GM12878 (cell line): ENCODE results near the gene AEN. TPM values are rescaled to one million over a fixed set of nuclear protein-coding genes. Genes with fewer than 3 reads are reported as not detected.

Experiments used
- ATAC-seq: fragments of 200-7000 bp; cut with Tn5 transposase; 3 replicates; pipeline ENCODE4 v1.9.1; 2020; ENCODE audit warnings: mild to moderate bottlenecking, moderate library complexity
- BruUV-seq: library from RNA; stranded (reverse); fragments of 400-500 nt; replicated peaks from 2 replicates; lab custom pipeline; 2021; lab: Mats Ljungman, UMichigan
- CTCF ChIA-PET: fragments of 300-600 bp; sonication (Branson Sonifier 250); formaldehyde crosslinking; extraction: SDS; loops from one replicate; lab custom pipeline; 2021; ENCODE audit warnings: inconsistent platforms; lab: Yijun Ruan, JAX
- POLR2A ChIA-PET: fragments of 350-600 bp; formaldehyde crosslinking; extraction: SDS; loops from one replicate; lab custom pipeline; 2021; ENCODE audit warnings: inconsistent platforms; lab: Charles Lee
- RAD21 ChIA-PET: fragments of 300-600 bp; sonication (Branson Sonifier 250); formaldehyde crosslinking; loops from one replicate; lab custom pipeline; 2023; ENCODE audit warnings: antibody characterized with exemption; ENCODE audit not compliant: unreplicated experiment; lab: Charles Lee
- SMC1A ChIA-PET: fragments of 300-600 bp; sonication (Branson Sonifier 250); formaldehyde crosslinking; loops from one replicate; lab custom pipeline; 2023; ENCODE audit not compliant: unreplicated experiment, uncharacterized antibody; lab: Charles Lee
- DNase-seq: peaks from one replicate; pipeline ENCODE4 v3.0.0-alpha.2; 2011; ENCODE audit warnings: low read depth, low spot score
- FAIRE-seq: peaks from 3 replicates; lab custom pipeline; 2011; peaks lifted over from hg19 to GRCh38; lab: Jason Lieb, UNC
- H2AFZ ChIP-seq: 2 replicates; pipeline ENCODE4 v1.6.0; 2011; ENCODE audit warnings: low read depth, low read length, control low read depth; ENCODE audit not compliant: control insufficient read depth
- H3K27ac ChIP-seq: 2 replicates; pipeline ENCODE4 v1.5.1; 2011; ENCODE audit warnings: control low read depth; ENCODE audit not compliant: control insufficient read depth, insufficient read depth
- H3K27me3 ChIP-seq, 2 experiments: replicated peaks in 1 of 2; 2 replicates each; pipeline versions ENCODE4 v1.6.0 to v1.6.1; 2011; ENCODE audit warnings: low read length in 1 of 2; ENCODE audit not compliant: control insufficient read depth in 2 of 2, insufficient read depth in 2 of 2
- H3K36me3 ChIP-seq, 2 experiments: 2 replicates each; pipeline ENCODE4 v1.5.1; 2011; ENCODE audit warnings: low read length in 1 of 2; ENCODE audit not compliant: control insufficient read depth in 2 of 2, insufficient read depth in 2 of 2
- H3K4me1 ChIP-seq: 2 replicates; pipeline ENCODE4 v1.6.1; 2011; ENCODE audit warnings: mild to moderate bottlenecking, low read length, moderate library complexity, mixed read lengths; ENCODE audit not compliant: control insufficient read depth, insufficient read depth
- H3K4me2 ChIP-seq: 2 replicates; pipeline ENCODE4 v1.6.0; 2011; ENCODE audit warnings: control low read depth; ENCODE audit not compliant: control insufficient read depth, insufficient read depth
- H3K4me3 ChIP-seq: fragments of 200-600 bp; sonication (generic); 2 replicates; pipeline ENCODE4 v1.5.1; 2016
- H3K79me2 ChIP-seq: 2 replicates; pipeline ENCODE4 v1.6.0; 2011; ENCODE audit warnings: low read length; ENCODE audit not compliant: control insufficient read depth, insufficient read depth
- H3K9ac ChIP-seq: 2 replicates; pipeline ENCODE4 v1.8.0; 2011; ENCODE audit warnings: low read length, control low read depth, mixed read lengths; ENCODE audit not compliant: control insufficient read depth, insufficient read depth
- H3K9me3 ChIP-seq: replicated peaks from 3 replicates; pipeline ENCODE4 v1.5.1; 2011; ENCODE audit warnings: mild to moderate bottlenecking, low read length; ENCODE audit not compliant: control insufficient read depth, insufficient read depth
- H4K20me1 ChIP-seq: 2 replicates; pipeline ENCODE4 v1.6.0; 2011; ENCODE audit not compliant: control insufficient read depth, insufficient read depth
- CBX3 ChIP-seq: fragments of 200-600 bp; sonication (generic); IDR thresholded peaks from 2 replicates; pipeline ENCODE4 v1.6.1; 2016; ENCODE audit warnings: low read depth, borderline replicate concordance
- CREB1 ChIP-seq: IDR thresholded peaks from 2 replicates; pipeline ENCODE4 v1.6.1; 2012; ENCODE audit warnings: low read depth, mild to moderate bottlenecking, inconsistent platforms
- ESRRA ChIP-seq: IDR thresholded peaks from 2 replicates; pipeline ENCODE4 v1.6.1; 2012; ENCODE audit warnings: mild to moderate bottlenecking, low read length, improper control_type of control experiment
- FOXM1 ChIP-seq: IDR thresholded peaks from 2 replicates; pipeline ENCODE4 v1.6.1; 2012; ENCODE audit warnings: low read depth, mild to moderate bottlenecking, inconsistent platforms, low read length, moderate library complexity
- JUNB ChIP-seq: IDR thresholded peaks from 2 replicates; pipeline ENCODE4 v1.6.1; 2016; ENCODE audit warnings: antibody characterized with exemption, mild to moderate bottlenecking
- RB1 ChIP-seq: fragments of 450-650 bp; formaldehyde crosslinking; IDR thresholded peaks from 2 replicates; pipeline ENCODE4 v1.6.1; 2017; ENCODE audit warnings: mild to moderate bottlenecking, borderline replicate concordance
- RUNX3 ChIP-seq: IDR thresholded peaks from 2 replicates; pipeline ENCODE4 v1.6.1; 2012; ENCODE audit warnings: low read length, inconsistent platforms
- TARDBP ChIP-seq: IDR thresholded peaks from 2 replicates; pipeline ENCODE4 v1.6.1; 2016; ENCODE audit warnings: borderline replicate concordance
- TCF3 ChIP-seq: IDR thresholded peaks from 2 replicates; pipeline ENCODE4 v1.6.1; 2012; ENCODE audit warnings: low read depth, mild to moderate bottlenecking, low read length, borderline replicate concordance; ENCODE audit not compliant: insufficient read depth
- WRNIP1 ChIP-seq: IDR thresholded peaks from 2 replicates; pipeline ENCODE4 v1.6.1; 2011; ENCODE audit warnings: low read depth, low read length, improper control_type of control experiment, borderline replicate concordance
- WGBS: methylation state at CpG from one replicate; pipeline ENCODE4 v1.1.6; 2016; ENCODE audit warnings: low lambda C conversion rate; ENCODE audit not compliant: insufficient replicate concordance, insufficient coverage; ENCODE audit errors: missing lambda C conversion rate; 5-methylcytosine and 5-hydroxymethylcytosine counted together
- in situ Hi-C: fragments of 300-500 bp; cut with MboI; formaldehyde crosslinking; loops from 9 replicates; pipeline ENCODE4 v1.14.3; 2018; ENCODE audit warnings: mixed read lengths
- intact Hi-C: fragments of 100-400 bp; cut with micrococcal nuclease; formaldehyde crosslinking; loops from one replicate; pipeline ENCODE4 v1.14.2; 2022; ENCODE audit not compliant: unreplicated experiment
- polyA plus RNA-seq, 11 experiments: library from polyadenylated mRNA; depleted of rRNA in 4 of 11; unstranded in 6 of 11; stranded (reverse) in 5 of 11; fragments of >200 nt; fragmentation: Nextera tagmentation in 4 of 11; fragmentation: Illumina TruSeq in 1 of 11; extraction: Ambion mirVana in 4 of 11; extraction: Trizol in 1 of 11; gene quantifications; 1 replicate in 1 of 11; 2 replicates in 10 of 11; pipeline versions ENCODE4 v1.2.1 to v1.2.3, GENCODE V29; 2011 to 2016; ENCODE audit warnings: inconsistent platforms in 2 of 11, missing spikeins in 2 of 11, low read depth in 1 of 11
- total RNA-seq, 4 experiments: library from RNA; depleted of rRNA in 3 of 4; stranded (reverse); fragments of >200 nt in 3 of 4; fragmentation: Illumina TruSeq in 1 of 4; extraction: Trizol in 1 of 4; gene quantifications; 2 replicates each; pipeline versions ENCODE4 v1.2.1 to v1.2.3, GENCODE V29; 2013 to 2021
- TF ChIP-seq, protein P1 (sequence below): IDR thresholded peaks from 2 replicates; pipeline ENCODE4 v1.6.1; 2012; ENCODE audit warnings: low read length, inconsistent platforms
- TF ChIP-seq, protein P2 (sequence below): fragments of 450-650 bp; IDR thresholded peaks from 2 replicates; pipeline ENCODE4 v1.6.1; 2016; ENCODE audit warnings: mild to moderate bottlenecking, moderate library complexity, borderline replicate concordance

The AEN gene
- total and polyA plus RNA-seq, 10 of the 15 experiments (the other 5 are each of a cell fraction or from before 2014, with no cell fraction given): 11.7 to 81.2 (median 53.7) TPM

DNA sequence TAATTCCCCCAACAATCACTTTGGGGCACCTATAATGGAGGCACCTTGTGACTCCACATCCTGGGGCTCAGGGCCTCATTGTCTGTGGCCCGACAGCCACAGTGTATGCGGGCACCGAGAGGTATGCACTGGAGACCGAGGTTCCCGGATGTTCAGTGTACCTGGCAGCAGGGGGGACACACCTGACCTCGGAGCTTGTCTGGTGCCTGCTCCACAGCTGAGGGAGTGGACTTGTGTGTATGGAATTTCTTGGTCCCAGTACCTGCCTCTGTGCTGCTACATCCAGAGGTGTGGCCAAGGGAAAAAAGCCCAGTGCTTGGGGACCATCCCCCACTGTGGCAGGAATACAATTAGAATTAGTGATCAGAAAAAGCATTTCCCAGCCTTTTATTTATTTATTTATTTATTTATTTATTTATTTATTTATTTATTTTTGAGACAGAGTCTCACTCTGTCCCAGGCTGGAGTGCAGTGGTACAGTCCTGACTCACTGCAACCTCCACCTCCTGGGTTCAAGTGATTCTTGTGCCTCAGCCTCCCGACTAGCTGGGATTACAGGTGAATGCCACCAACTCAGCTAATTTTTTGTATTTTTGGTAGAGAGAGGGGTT lies 8.8 kb upstream of the AEN start:
- H4K20me1 ChIP-seq: no peaks in the 10 kb centered on the region
- no peak overlapping the region for H3K27ac ChIP-seq
- intact Hi-C loops (no loop called here), in situ Hi-C loops (no loop called here)
- no peaks in the 10 kb centered on the region for H3K36me3 ChIP-seq
- peaks cover 27% of the 10 kb centered on the region for H3K4me1 ChIP-seq
- TF ChIP-seq RB1 (no peak), CREB1 (no peak), FOXM1 (no peak), CBX3 (no peak), ESRRA (no peak), TARDBP (no peak), RUNX3 (no peak), WRNIP1 (no peak), JUNB (no peak), TCF3 (no peak)
- TF ChIP-seq, protein P1, sequence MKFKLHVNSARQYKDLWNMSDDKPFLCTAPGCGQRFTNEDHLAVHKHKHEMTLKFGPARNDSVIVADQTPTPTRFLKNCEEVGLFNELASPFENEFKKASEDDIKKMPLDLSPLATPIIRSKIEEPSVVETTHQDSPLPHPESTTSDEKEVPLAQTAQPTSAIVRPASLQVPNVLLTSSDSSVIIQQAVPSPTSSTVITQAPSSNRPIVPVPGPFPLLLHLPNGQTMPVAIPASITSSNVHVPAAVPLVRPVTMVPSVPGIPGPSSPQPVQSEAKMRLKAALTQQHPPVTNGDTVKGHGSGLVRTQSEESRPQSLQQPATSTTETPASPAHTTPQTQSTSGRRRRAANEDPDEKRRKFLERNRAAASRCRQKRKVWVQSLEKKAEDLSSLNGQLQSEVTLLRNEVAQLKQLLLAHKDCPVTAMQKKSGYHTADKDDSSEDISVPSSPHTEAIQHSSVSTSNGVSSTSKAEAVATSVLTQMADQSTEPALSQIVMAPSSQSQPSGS: no peak
- TF ChIP-seq, protein P2, sequence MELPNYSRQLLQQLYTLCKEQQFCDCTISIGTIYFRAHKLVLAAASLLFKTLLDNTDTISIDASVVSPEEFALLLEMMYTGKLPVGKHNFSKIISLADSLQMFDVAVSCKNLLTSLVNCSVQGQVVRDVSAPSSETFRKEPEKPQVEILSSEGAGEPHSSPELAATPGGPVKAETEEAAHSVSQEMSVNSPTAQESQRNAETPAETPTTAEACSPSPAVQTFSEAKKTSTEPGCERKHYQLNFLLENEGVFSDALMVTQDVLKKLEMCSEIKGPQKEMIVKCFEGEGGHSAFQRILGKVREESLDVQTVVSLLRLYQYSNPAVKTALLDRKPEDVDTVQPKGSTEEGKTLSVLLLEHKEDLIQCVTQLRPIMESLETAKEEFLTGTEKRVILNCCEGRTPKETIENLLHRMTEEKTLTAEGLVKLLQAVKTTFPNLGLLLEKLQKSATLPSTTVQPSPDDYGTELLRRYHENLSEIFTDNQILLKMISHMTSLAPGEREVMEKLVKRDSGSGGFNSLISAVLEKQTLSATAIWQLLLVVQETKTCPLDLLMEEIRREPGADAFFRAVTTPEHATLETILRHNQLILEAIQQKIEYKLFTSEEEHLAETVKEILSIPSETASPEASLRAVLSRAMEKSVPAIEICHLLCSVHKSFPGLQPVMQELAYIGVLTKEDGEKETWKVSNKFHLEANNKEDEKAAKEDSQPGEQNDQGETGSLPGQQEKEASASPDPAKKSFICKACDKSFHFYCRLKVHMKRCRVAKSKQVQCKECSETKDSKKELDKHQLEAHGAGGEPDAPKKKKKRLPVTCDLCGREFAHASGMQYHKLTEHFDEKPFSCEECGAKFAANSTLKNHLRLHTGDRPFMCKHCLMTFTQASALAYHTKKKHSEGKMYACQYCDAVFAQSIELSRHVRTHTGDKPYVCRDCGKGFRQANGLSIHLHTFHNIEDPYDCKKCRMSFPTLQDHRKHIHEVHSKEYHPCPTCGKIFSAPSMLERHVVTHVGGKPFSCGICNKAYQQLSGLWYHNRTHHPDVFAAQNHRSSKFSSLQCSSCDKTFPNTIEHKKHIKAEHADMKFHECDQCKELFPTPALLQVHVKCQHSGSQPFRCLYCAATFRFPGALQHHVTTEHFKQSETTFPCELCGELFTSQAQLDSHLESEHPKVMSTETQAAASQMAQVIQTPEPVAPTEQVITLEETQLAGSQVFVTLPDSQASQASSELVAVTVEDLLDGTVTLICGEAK: no peak
- no TSS peak for BruUV-seq
- ChIA-PET CTCF (interaction anchor here (1.0 to 1.4 kb wide), 2 partner anchors 12 to 134 kb away, joined by 4 to 5 read pairs; no protein-coding TSS in a partner anchor), SMC1A (interaction anchor here (1.7 kb wide), 1 partner anchor 12 kb away, joined by 6 read pairs; no protein-coding TSS in a partner anchor), RAD21 (interaction anchor here (0.6 to 0.9 kb wide), 2 partner anchors 12 to 22 kb away, joined by 3 read pairs; no protein-coding TSS in a partner anchor), POLR2A (interaction anchor here (1.5 kb wide), 1 partner anchor 25 kb away, joined by 3 read pairs; no protein-coding TSS in a partner anchor)
- no peaks in the 10 kb centered on the region for H3K79me2 ChIP-seq
- DNase-seq (no peak), ATAC-seq (no peak), FAIRE-seq (no peak)
- H3K4me2 ChIP-seq: no peak overlapping the region
- H3K4me3 ChIP-seq: no peak overlapping the region
- H3K9me3 ChIP-seq: no peaks in the 10 kb centered on the region
- H2AFZ ChIP-seq: no peak overlapping the region
- 88% methylated on average over 7 of the region's 7 CpGs for WGBS
- H3K9ac ChIP-seq: no peak overlapping the region
- H3K27me3 ChIP-seq: peaks cover 0 to 4% of the 10 kb centered on the region in 2 experiments; a peak in 1 of 4 replicates
